ENCODE measurements around the gene GIMAP8. TPM values are rescaled to one million over a fixed set of nuclear protein-coding genes. Genes with fewer than 3 reads are reported as not detected.

GIMAP8 gene
- total RNA-seq, 2 donors from 2014 or later: not detected

DNA sequence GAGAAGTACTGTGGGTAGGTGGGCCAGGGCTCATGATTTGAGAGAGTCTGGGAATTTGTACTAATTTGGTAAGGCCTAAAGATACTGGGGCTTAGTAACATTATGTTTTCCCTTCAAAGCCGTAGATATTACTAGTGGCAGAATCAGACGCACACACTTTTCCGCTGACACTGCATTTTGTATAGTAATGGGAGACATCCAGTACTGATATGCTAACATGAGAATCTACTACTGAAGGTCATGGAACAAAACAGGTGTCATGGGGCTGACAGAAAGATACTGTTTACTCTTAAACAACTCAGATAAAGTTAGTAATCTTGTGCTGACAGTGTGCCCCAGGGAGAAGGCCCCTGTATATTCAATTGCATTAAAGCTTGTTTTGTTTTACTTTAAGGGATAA, 53.2 kb downstream of the GIMAP8 start:
- TF ChIP-seq, protein P1, sequence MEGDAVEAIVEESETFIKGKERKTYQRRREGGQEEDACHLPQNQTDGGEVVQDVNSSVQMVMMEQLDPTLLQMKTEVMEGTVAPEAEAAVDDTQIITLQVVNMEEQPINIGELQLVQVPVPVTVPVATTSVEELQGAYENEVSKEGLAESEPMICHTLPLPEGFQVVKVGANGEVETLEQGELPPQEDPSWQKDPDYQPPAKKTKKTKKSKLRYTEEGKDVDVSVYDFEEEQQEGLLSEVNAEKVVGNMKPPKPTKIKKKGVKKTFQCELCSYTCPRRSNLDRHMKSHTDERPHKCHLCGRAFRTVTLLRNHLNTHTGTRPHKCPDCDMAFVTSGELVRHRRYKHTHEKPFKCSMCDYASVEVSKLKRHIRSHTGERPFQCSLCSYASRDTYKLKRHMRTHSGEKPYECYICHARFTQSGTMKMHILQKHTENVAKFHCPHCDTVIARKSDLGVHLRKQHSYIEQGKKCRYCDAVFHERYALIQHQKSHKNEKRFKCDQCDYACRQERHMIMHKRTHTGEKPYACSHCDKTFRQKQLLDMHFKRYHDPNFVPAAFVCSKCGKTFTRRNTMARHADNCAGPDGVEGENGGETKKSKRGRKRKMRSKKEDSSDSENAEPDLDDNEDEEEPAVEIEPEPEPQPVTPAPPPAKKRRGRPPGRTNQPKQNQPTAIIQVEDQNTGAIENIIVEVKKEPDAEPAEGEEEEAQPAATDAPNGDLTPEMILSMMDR (conservative IDR thresholded peaks at IDR 0.05): no peak
- peaks cover 15% of the 10 kb centered on the region for H3K27me3 Mint-ChIP-seq (ENCODE audit: insufficient read depth)
- no peak overlapping the region for H3K4me3 Mint-ChIP-seq
- Histone ChIP-seq H3K27me3 (ENCODE audit: control insufficient read depth, insufficient read depth, low read length, poor library complexity, severe bottlenecking) (no peaks in the 10 kb centered on the region), H3K27ac (ENCODE audit: low read depth, low read length) (no peak overlapping the region), H3K36me3 (ENCODE audit: control insufficient read depth, insufficient read depth, low read length) (no peaks in the 10 kb centered on the region), H3K9me3 (ENCODE audit: control insufficient read depth, low read length) (no peaks in the 10 kb centered on the region), H3K4me3 (ENCODE audit: low read length) (no peak overlapping the region), H3K4me1 (ENCODE audit: control insufficient read depth, insufficient read depth, low read length) (no peaks in the 10 kb centered on the region), H3K9ac (ENCODE audit: extremely low read depth, low read length, poor library complexity, severe bottlenecking) (no peak overlapping the region)
- 92 to 96% methylated on average over 3 of the region's 3 CpGs for WGBS, 2 experiments (ENCODE audit: insufficient coverage in 1 of 2, insufficient read length in 1 of 2)
- H3K9me3 Mint-ChIP-seq: peaks cover 4% of the 10 kb centered on the region
- no peak for DNase-seq
- no peaks in the 10 kb centered on the region for H3K4me1 Mint-ChIP-seq
- no peaks in the 10 kb centered on the region for H3K36me3 Mint-ChIP-seq (ENCODE audit: low read depth)
- H3K27ac Mint-ChIP-seq: no peak overlapping the region

DNA sequence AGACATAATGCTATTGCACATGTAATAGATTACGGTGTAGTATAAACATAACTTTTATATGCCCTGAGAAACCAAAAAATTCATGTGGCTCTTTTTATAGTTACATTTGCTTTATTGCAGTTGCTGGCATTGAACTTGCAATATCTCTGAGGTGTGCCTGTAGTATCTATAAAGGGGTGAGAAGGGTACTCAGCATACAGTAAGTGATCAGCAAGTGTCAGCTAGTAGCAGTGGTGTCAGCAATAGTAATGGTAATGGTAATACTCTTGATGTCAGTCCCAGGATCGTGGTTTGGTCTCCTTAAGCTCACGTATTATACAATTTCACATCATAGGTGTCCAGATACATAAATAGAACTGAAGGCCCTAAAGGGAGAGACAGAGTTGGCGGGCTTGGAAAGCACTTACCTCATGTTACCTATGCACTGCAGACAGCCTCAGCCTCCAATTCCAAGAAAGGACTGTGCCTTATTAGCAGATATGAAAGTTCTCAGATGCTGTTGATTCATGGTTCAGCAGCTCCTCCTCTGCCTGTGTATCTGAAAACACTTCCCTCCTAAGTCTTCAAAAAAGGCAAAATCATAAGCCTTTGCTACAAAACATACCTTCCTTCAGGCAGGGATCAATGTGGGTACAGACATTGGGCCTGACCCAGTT, 57.6 kb downstream of the GIMAP8 start:
- H3K27ac ChIP-seq (ENCODE audit: low read depth, low read length): no peak overlapping the region
- Mint-ChIP-seq H3K36me3 (ENCODE audit: low read depth) (no peaks in the 10 kb centered on the region), H3K4me3 (no peak overlapping the region), H3K27me3 (ENCODE audit: insufficient read depth) (peaks cover 3% of the 10 kb centered on the region), H3K4me1 (no peaks in the 10 kb centered on the region), H3K27ac (no peak overlapping the region), H3K9me3 (peaks cover 2% of the 10 kb centered on the region)
- H3K4me1 ChIP-seq (ENCODE audit: control insufficient read depth, insufficient read depth, low read length): no peaks in the 10 kb centered on the region
- TF ChIP-seq, protein P1 (conservative IDR thresholded peaks at IDR 0.05): no peak
- no peak overlapping the region for H3K9ac ChIP-seq (ENCODE audit: extremely low read depth, low read length, poor library complexity, severe bottlenecking)
- H3K27me3 ChIP-seq (ENCODE audit: control insufficient read depth, insufficient read depth, low read length, poor library complexity, severe bottlenecking): no peaks in the 10 kb centered on the region
- no peak for DNase-seq
- H3K9me3 ChIP-seq (ENCODE audit: control insufficient read depth, low read length): peaks cover 11% of the 10 kb centered on the region
- no peaks in the 10 kb centered on the region for H3K36me3 ChIP-seq (ENCODE audit: control insufficient read depth, insufficient read depth, low read length)
- H3K4me3 ChIP-seq (ENCODE audit: low read length): no peak overlapping the region
- 67 to 86% methylated on average over 1 to 4 of the region's 4 CpGs for WGBS, 2 experiments (ENCODE audit: insufficient coverage in 1 of 2, insufficient read length in 1 of 2)

DNA sequence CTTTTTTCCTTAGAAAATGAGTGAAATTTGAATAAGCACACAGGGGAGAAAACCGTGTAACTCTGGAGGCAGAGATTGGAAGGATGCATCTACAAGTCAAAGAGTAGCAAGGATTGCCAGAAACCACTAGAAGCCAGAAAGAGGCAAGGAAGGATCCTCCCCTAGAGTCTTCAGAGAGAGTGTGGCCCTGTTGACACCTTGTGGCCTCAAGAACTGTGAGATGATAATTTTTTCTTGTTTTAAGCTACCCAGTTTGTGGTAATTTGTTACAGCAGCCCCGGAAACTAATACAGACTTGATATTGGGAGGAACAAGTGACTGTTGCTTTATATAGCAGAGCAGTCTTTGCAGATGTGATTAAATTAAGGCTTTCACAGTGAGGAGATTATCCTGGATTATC, 60.6 kb downstream of the GIMAP8 start:
- Mint-ChIP-seq H3K9me3 (peaks cover 2% of the 10 kb centered on the region), H3K27me3 (ENCODE audit: insufficient read depth) (peaks cover 7% of the 10 kb centered on the region), H3K27ac (no peak overlapping the region), H3K4me3 (no peak overlapping the region), H3K36me3 (ENCODE audit: low read depth) (no peaks in the 10 kb centered on the region), H3K4me1 (no peaks in the 10 kb centered on the region)
- H3K9ac ChIP-seq (ENCODE audit: extremely low read depth, low read length, poor library complexity, severe bottlenecking): no peak overlapping the region
- H3K4me3 ChIP-seq (ENCODE audit: low read length): no peak overlapping the region
- TF ChIP-seq, protein P1 (conservative IDR thresholded peaks at IDR 0.05): no peak
- no peaks in the 10 kb centered on the region for H3K4me1 ChIP-seq (ENCODE audit: control insufficient read depth, insufficient read depth, low read length)
- DNase-seq: no peak
- peaks cover 11% of the 10 kb centered on the region for H3K9me3 ChIP-seq (ENCODE audit: control insufficient read depth, low read length)
- H3K27ac ChIP-seq (ENCODE audit: low read depth, low read length): no peak overlapping the region
- 74 to 84% methylated on average over 2 of the region's 2 CpGs for WGBS, 2 experiments (ENCODE audit: insufficient coverage in 1 of 2, insufficient read length in 1 of 2)
- no peaks in the 10 kb centered on the region for H3K27me3 ChIP-seq (ENCODE audit: control insufficient read depth, insufficient read depth, low read length, poor library complexity, severe bottlenecking)
- no peaks in the 10 kb centered on the region for H3K36me3 ChIP-seq (ENCODE audit: control insufficient read depth, insufficient read depth, low read length)
